Cardiac ventricle fibroblast (primary cell): ENCODE results near the gene AQP11. TPM values are rescaled to one million over a fixed set of nuclear protein-coding genes. Genes with fewer than 3 reads are reported as not detected.

Experiments
- total RNA-seq: library from RNA; depleted of rRNA; stranded (reverse); fragments of >200 nt; gene quantifications from 2 replicates; pipeline ENCODE4 v1.2.3, GENCODE V29; 2015

AQP11 gene
- total RNA-seq = 0.39 and 0.94 TPM in 2 replicates

GRCh38 chr11:77589521-77590193 is at the start of gene AQP11:
Gene AQP11 (plus strand): TSS chr11:77589953. CDS start chr11:77589993, 40 bp downstream.

GRCh38 chr11:77637345-77638165 is 47.8 kb downstream of the AQP11 start, which contains the start of gene CLNS1A:
Gene CLNS1A (minus strand): TSS chr11:77637794. CDS start chr11:77637714, 80 bp downstream.

Other genes starting within 250 kb of the AQP11 start
- 12.0 and 16.0 TPM in 2 replicates for gene PAK1, start 115.9 kb upstream of the AQP11 start, total RNA-seq
- gene CLNS1A, start 47.8 kb downstream of the AQP11 start, total RNA-seq = 93.4 and 98.8 TPM in 2 replicates
- 35.9 and 40.1 TPM in 2 replicates for gene RSF1, start 230.8 kb downstream of the AQP11 start, total RNA-seq
- 45.7 and 54.2 TPM in 2 replicates for gene AAMDC, start 231.2 kb downstream of the AQP11 start, total RNA-seq